Uterus (tissue), 4 donors: Measurements from ENCODE around the gene NCAPG. TPM values are rescaled to one million over a fixed set of nuclear protein-coding genes. Genes with fewer than 3 reads are reported as not detected.
"Not testable (repeated sequence)": the region's sequence is repeated elsewhere in the genome, so short reads cannot be mapped to it uniquely, and the experiment has no call there.

ENCODE experiments used
- DNase-seq, 2 donors: peaks; one replicate each; pipeline ENCODE4 v3.0.0-alpha.2; 2019 to 2020
- H3K27ac ChIP-seq, 2 donors: fragments of 200-600 bp; sonication (generic); 1 replicate in 1 of 2; 2 replicates in 1 of 2; pipeline ENCODE4 v1.5.1; 2016 to 2018
- H3K27me3 ChIP-seq, 2 donors: fragments of 200-600 bp; sonication (generic); one replicate each; pipeline ENCODE4 v1.5.1; 2018 to 2019; ENCODE audit warnings: control low read depth in 1 of 2
- H3K36me3 ChIP-seq, 2 donors: fragments of 200-600 bp; sonication (generic); one replicate each; pipeline ENCODE4 v1.5.1; 2019; ENCODE audit warnings: control low read depth in 1 of 2
- H3K4me1 ChIP-seq, 2 donors: fragments of 200-600 bp; sonication (generic); one replicate each; pipeline ENCODE4 v1.5.1; 2018 to 2019; ENCODE audit warnings: control low read depth in 1 of 2
- H3K4me3 ChIP-seq, 2 donors: fragments of 200-600 bp; sonication (generic); 1 replicate in 1 of 2; 2 replicates in 1 of 2; pipeline ENCODE4 v1.5.1; 2018 to 2019; ENCODE audit warnings: mild to moderate bottlenecking in 1 of 2
- H3K9me3 ChIP-seq, 2 donors: fragments of 200-600 bp; sonication (generic); one replicate each; pipeline ENCODE4 v1.5.1; 2019; ENCODE audit warnings: control low read depth in 1 of 2
- POLR2A ChIP-seq, 2 donors: fragments of 450-650 bp; IDR thresholded peaks; one replicate each; pipeline ENCODE4 v1.6.1; 2016; ENCODE audit warnings: antibody characterized with exemption in 2 of 2, mild to moderate bottlenecking in 1 of 2, moderate library complexity in 1 of 2
- intact Hi-C: fragments of 100-400 bp; cut with DNase I; formaldehyde crosslinking; loops from one replicate; pipeline ENCODE4 v1.15.1; 2023; ENCODE audit warnings: low total_unique reads
- total RNA-seq, 4 donors: library from RNA; depleted of rRNA in 3 of 4; stranded (reverse); fragments of >200 nt in 3 of 4; gene quantifications; one replicate each; pipeline versions ENCODE4 v1.1.0 to v1.2.4, GENCODE V29; 2014 to 2023
- TF ChIP-seq, protein P1 (sequence below), 4 experiments: fragments of 200-600 bp in 2 of 4; fragments of 450-650 bp in 2 of 4; sonication (generic) in 2 of 4; IDR thresholded peaks; one replicate each; pipeline ENCODE4 v1.5.1; 2016 to 2019; ENCODE audit warnings: antibody characterized with exemption in 4 of 4, mild to moderate bottlenecking in 2 of 4, moderate library complexity in 1 of 4
- donor health status: DM: yes; HTN: yes; CAD: no.

The NCAPG gene
- total RNA-seq, 4 donors from 2014 or later = 2.9 to 36.2 TPM; not detected in 2

- DNase-seq = no peak
- no peak for TF ChIP-seq POLR2A (IDR thresholded peaks at IDR 0.05)
- TF ChIP-seq, protein P1, sequence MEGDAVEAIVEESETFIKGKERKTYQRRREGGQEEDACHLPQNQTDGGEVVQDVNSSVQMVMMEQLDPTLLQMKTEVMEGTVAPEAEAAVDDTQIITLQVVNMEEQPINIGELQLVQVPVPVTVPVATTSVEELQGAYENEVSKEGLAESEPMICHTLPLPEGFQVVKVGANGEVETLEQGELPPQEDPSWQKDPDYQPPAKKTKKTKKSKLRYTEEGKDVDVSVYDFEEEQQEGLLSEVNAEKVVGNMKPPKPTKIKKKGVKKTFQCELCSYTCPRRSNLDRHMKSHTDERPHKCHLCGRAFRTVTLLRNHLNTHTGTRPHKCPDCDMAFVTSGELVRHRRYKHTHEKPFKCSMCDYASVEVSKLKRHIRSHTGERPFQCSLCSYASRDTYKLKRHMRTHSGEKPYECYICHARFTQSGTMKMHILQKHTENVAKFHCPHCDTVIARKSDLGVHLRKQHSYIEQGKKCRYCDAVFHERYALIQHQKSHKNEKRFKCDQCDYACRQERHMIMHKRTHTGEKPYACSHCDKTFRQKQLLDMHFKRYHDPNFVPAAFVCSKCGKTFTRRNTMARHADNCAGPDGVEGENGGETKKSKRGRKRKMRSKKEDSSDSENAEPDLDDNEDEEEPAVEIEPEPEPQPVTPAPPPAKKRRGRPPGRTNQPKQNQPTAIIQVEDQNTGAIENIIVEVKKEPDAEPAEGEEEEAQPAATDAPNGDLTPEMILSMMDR (IDR thresholded peaks at IDR 0.05) = no peak
- intact Hi-C loops = no loop called here
- H3K4me3 ChIP-seq = no peak overlapping the region
- H3K9me3 ChIP-seq = peaks cover 0 to 5% of the 10 kb centered on the region in 2 donors
- H3K27me3 ChIP-seq = no peaks in the 10 kb centered on the region
- H3K4me1 ChIP-seq = no peaks in the 10 kb centered on the region
- no peak overlapping the region for H3K27ac ChIP-seq
- no peaks in the 10 kb centered on the region for H3K36me3 ChIP-seq
These were observed 43.3 kb downstream of the NCAPG start for GRCh38 chr4:17854036-17854435.

DNA sequence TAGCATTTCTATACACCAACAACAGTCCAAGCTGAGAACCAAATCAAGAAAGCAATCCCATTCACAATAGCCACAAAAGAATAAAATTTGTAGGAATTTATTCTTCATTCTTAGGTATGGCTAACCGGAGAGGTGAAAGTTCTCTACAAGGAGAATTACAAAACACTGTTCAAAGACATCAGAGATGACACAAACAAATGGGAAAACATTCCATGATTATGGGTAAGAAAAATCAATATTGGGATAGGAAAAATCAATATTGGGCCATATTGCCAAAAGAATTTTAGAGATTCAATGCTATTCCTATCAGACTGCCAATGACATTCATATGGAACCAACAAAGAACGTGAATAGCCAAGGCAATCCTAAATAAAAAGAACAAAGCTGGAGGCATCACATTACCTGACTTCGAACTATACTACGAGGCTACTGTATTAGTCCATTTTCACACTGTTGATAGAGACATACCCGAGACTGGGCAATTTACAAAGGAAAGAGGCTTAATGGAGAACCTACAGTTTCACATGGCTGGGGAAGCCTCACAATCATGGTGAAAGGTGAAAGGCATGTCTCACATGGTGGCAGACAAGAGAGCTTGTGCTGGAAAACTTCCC is 49.1 kb downstream of the NCAPG start:
- no peak overlapping the region for H3K27ac ChIP-seq
- no peaks in the 10 kb centered on the region for H3K36me3 ChIP-seq
- DNase-seq = no peak
- no peaks in the 10 kb centered on the region for H3K27me3 ChIP-seq
- peaks cover 0 to 5% of the 10 kb centered on the region in 2 donors for H3K9me3 ChIP-seq
- H3K4me3 ChIP-seq = no peak overlapping the region
- no peaks in the 10 kb centered on the region for H3K4me1 ChIP-seq
- intact Hi-C loops = no loop called here
- TF ChIP-seq, protein P1 (IDR thresholded peaks at IDR 0.05) = no peak
- no peak for TF ChIP-seq POLR2A (IDR thresholded peaks at IDR 0.05)

DNA sequence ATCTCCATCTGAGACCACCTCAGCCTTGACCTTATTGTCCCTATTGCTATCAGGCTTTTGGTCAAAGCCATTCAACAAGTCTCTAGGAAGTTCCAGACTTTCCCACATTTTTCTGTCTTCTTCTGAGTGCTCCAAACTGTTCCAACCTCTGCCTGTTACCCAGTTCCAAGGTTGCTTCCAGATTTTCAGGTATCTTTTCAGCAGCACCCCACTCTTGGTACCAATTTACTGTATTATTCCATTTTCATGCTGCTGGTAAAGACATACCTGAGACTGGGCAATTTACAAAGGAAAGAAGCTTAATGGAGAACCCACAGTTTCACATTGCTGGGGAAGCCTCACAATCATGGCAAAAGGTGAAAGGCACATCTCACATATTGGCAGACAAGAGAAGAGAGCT is 51.1 kb downstream of the NCAPG start:
- H3K9me3 ChIP-seq, DNase-seq, H3K27ac ChIP-seq, H3K4me1 ChIP-seq, intact Hi-C loops, H3K27me3 ChIP-seq, H3K36me3 ChIP-seq, H3K4me3 ChIP-seq: not testable (repeated sequence)

DNA sequence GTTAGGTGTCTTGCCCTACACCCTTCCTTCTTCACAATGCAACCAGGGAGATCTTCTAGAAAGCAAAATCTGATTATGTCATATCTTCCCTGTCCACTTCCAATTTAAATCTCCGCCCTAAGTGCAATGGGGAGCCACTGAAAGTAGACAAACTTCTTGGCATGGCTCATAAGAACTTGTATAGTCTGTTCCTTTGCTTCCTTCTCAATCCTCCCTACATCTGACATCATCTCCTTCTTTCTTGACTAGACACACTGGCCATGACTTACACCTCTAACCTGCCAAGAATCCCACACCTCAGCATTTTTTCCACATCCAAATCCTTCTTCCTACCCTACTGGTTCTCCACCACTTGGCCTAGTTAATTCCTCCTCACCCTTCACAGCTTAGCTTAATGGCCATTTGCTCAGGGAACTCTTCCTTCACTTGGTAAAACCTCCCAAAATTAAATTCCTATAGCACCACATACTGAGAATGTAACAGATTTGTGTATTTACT is 55.1 kb downstream of the NCAPG start:
- no peak overlapping the region for H3K4me3 ChIP-seq
- intact Hi-C loops = no loop called here
- no peak overlapping the region for H3K27ac ChIP-seq
- DNase-seq = no peak
- no peaks in the 10 kb centered on the region for H3K36me3 ChIP-seq
- no peaks in the 10 kb centered on the region for H3K27me3 ChIP-seq
- H3K4me1 ChIP-seq = no peaks in the 10 kb centered on the region
- H3K9me3 ChIP-seq = no peaks in the 10 kb centered on the region
- TF ChIP-seq, protein P1 (IDR thresholded peaks at IDR 0.05) = no peak
- no peak for TF ChIP-seq POLR2A (IDR thresholded peaks at IDR 0.05)

- no peaks in the 10 kb centered on the region for H3K27me3 ChIP-seq
- H3K4me1 ChIP-seq = no peaks in the 10 kb centered on the region
- no peak overlapping the region for H3K4me3 ChIP-seq
- H3K9me3 ChIP-seq = no peaks in the 10 kb centered on the region
- DNase-seq = no peak
- H3K36me3 ChIP-seq = no peaks in the 10 kb centered on the region
- TF ChIP-seq, protein P1 (IDR thresholded peaks at IDR 0.05) = no peak
- TF ChIP-seq POLR2A (IDR thresholded peaks at IDR 0.05) = no peak
- intact Hi-C loops = no loop called here
- no peak overlapping the region for H3K27ac ChIP-seq
These were observed 56.0 kb downstream of the NCAPG start for GRCh38 chr4:17866810-17867209.
